Astrocyte of the cerebellum (primary cell): ENCODE data around the gene AKR1A1.
"Not testable (repeated sequence)": the region's sequence is repeated elsewhere in the genome, so short reads cannot be mapped to it uniquely, and the experiment has no call there.

Experiments used
- DNase-seq: peaks from one replicate; pipeline ENCODE4 v3.0.0-alpha.2; 2011; ENCODE audit warnings: low read depth
- H3K4me3 ChIP-seq: 2 replicates; pipeline ENCODE4 v1.5.1; 2011; ENCODE audit warnings: mild to moderate bottlenecking, low read depth, low read length, moderate library complexity
- CTCF ChIP-seq: IDR thresholded peaks from 2 replicates; pipeline ENCODE4 v1.5.1; 2012; ENCODE audit warnings: low read length, low read depth, moderate library complexity, mild to moderate bottlenecking; ENCODE audit errors: missing control alignments
- in situ Hi-C: cut with HindIII; loops from 2 replicates; pipeline ENCODE4 v1.10.0; 2017; ENCODE audit warnings: low sequenced_read_pairs

Gene AKR1A1

GRCh38 chr1:45510036-45510971 lies 40.3 kb upstream of the AKR1A1 start:
- no peak overlapping the region for H3K4me3 ChIP-seq
- DNase-seq: no peak
- in situ Hi-C loops: no loop called here
- no peak for TF ChIP-seq CTCF

GRCh38 chr1:45510972-45511527 lies 39.6 kb upstream of the AKR1A1 start:
- H3K4me3 ChIP-seq: no peak overlapping the region
- in situ Hi-C loops: no loop called here
- TF ChIP-seq CTCF: no peak
- no peak for DNase-seq

- DNase-seq: no peak
- TF ChIP-seq CTCF: peak; percentile 80
- in situ Hi-C loops: no loop called here
- no peak overlapping the region for H3K4me3 ChIP-seq
Observed at GRCh38 chr1:45512641-45513054, 38.0 kb upstream of the AKR1A1 start.

- H3K4me3 ChIP-seq, DNase-seq, in situ Hi-C loops: not testable (repeated sequence)
Observed at GRCh38 chr1:45513532-45514260, 36.9 kb upstream of the AKR1A1 start.

GRCh38 chr1:45516036-45516435 lies 34.6 kb upstream of the AKR1A1 start:
- no peak overlapping the region for H3K4me3 ChIP-seq
- TF ChIP-seq CTCF: no peak
- in situ Hi-C loops: no loop called here
- no peak for DNase-seq

- no peak for TF ChIP-seq CTCF
- in situ Hi-C loops: no loop called here
- no peak for DNase-seq
- no peak overlapping the region for H3K4me3 ChIP-seq
Observed at GRCh38 chr1:45516465-45516864, 34.2 kb upstream of the AKR1A1 start.

- H3K4me3 ChIP-seq, in situ Hi-C loops, DNase-seq: not testable (repeated sequence)
Observed at GRCh38 chr1:45518366-45518765, 32.3 kb upstream of the AKR1A1 start.
